GF-D8 (cell line): ENCODE data around the gene GNB2.
A peak's percentile ranks its signal among the peaks of the same experiment; 100 is the strongest.

Source experiments
- DNase-seq: peaks from one replicate; lab custom pipeline; 2025; lab: John Stamatoyannopoulos, UW

The GNB2 gene

DNA sequence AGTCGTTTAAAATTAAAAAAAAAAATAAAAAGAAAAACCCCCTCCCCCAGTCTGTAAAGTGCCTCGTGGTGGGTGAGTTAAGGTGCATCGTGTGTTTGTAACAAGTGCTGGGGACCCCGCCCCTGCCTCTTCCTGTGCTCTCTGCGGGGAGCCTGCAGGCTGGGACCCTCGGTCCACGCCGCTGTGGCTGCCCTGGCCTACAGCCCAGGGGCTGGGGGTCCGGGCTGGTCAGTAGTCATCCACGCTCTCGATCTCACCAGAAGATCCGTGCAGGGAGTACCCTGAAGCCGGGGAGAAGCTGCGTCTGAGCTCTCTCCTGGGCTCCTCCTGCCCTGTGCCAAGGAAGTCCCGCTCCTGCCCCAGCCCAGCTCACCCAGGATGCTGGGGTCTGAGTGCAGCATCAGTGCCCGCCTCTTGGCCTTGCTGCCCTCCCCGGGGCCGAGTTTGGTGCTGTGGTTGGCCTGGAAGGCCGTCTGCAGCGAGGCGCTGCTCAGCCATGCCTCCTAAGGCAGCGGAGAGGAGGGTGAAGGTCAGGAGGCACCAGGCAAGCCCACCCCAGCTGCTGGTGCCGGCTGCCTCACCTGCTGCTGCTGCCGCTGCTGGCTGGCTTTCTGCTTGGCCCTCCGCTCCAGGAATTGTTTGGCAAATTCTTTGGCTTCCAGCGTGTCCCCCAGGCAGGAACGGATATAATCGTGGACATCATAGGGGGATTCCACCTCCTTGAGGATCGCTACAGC lies 8.1 kb downstream of the GNB2 start:
- DNase-seq, result no peak

DNA sequence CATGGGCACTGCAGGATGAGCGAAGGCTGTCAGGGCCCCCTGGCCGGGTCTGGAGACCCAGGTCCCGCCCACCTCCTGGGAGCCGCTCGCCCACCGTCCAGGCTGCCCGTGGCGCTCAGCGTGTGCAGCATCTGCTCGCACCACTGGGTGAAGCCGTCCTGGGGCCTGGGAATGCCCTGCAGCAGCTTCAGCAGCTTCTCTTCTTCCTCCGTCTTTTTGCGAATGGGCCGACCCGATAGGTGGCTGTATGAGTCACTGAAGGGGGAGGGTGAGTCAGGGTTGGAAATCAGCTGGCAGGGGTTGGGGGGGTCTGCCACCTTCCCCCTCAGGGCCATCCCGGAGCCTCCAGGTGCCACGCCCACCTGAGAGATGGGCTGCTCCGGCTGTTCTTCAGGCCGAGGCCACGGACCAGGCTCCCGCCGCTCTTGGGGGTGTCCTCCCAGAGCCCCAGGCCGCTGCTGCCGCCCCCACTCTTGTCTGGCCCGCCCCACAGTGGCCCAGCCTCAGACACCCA lies 8.7 kb downstream of the GNB2 start:
- DNase-seq, result no peak

DNA sequence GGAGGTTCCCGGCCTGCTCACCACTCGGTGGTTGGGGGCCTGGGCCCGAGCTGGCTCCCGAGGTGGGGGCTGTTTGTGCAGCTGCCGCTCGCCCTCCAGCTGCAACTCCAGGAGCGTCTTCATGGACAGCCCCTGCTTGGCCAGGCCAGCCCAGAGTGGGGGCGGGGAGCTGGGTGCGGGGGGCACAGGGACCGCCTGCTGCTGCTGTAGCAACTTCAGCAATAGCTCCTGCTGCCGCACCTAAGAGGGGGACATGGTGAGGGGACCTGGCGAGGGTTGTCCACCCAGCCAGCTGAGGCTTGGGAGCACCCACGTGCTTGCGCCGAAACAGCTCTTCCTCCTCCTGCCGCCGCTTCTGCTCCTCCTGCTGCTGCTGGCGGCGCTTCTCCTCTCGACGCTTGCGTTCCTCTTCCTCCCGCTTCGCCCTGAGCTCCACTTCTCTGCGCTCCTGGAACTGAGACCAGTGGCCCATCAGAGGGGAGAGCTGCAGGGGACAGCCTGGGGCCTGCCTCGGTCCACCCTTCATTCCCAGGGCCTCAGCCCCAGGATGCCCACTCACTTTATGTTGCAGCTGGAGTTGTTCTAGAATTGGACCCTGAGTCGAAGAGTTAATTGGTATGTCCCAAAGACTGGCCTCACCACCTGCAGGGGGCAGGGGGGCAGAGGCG lies 9.6 kb downstream of the GNB2 start:
- no peak for DNase-seq

DNA sequence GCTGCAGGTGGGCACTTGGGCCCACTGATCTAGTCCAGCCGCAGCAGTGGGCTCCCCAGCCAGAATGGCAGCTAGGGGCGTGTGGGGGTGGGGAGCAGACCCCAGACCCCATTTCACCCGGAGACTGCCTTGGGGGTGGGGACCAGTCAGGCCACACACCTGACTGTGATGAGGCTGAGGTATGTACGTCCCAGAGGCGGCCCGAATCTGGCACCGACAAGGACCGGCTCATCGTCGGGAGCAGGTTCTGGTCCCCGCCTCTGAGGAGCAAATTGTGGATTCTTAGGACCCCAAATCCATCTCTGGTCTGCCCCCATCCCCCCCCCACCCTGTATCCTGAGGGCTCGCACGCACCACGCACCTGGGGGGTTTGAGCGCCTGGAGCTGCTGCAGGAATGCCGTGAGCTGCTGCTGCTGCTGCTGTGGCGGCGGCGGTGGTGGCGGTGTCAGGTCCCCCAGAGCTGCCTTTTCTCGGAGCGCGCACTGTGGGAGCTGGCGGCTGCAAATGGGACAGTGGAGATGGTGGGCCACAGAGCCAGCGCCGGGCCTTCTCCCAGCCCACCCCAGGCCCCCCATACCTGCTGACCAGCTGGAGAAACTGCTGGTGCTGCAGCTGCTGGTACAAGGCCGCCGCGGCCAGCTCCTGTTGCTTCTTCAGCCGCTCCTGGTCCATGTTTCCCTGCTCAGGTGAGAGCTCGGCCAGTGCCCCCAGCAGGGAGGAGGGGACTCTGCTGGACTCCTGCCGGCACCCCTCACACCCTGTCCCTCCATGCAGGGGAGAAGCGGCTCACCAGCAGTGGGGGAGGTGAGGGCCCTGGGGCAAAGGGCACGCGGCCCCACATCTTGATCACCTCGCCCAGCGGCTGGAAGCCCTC lies 10.4 kb downstream of the GNB2 start:
- DNase-seq, result no peak

DNA sequence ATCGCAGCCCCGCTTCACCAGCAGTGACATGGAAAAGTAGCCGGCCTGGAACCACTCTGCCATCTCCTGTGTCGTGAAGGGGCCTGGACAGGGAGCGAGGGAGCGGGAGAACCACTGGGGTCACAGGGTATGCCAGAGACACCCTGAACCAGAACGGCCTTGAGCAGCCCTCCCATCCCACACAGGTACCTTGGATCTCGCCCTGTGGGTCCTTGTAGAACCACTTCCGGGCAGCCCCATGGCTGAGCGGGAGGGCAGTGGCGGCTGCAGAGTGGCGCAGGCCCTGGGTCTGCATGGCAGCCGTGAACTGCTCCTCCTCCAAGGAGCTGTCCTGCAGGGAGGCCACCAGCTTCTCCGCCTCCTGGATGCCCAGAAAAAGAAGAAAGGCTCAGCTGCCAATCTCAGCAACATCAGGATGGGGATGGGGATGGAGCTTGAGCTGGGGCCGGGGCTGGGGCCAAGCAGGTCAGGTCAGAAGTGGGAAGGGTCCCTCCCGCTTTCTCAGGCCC lies 11.0 kb downstream of the GNB2 start:
- DNase-seq, result no peak

DNA sequence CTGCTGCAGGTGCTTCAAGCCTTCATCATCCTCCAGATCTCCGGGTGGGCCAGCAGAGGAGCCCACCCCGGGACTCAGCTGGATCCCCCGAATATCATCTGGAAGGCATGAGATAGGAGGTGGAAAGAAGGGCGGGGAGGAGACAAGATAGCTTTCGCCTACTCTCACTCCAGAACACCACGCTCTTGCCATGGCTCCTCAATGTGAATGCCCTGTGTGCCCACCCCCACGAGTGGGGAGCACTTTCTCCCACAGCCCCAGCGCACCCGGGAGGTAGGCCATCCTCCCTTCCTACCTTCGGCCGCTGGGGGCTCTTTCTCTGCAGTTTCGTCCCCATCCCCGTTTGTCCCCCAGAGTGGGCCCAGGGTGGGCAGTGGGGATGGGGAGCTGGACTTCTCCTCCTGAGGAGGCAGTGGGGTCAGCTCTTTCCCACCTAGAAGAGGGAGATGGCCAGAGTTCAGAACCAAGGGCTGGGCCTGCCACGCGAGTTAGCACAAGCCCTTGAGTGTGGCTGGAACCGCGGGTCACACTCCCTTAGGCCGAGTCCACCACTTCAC lies 11.6 kb downstream of the GNB2 start:
- DNase-seq, result no peak

DNA sequence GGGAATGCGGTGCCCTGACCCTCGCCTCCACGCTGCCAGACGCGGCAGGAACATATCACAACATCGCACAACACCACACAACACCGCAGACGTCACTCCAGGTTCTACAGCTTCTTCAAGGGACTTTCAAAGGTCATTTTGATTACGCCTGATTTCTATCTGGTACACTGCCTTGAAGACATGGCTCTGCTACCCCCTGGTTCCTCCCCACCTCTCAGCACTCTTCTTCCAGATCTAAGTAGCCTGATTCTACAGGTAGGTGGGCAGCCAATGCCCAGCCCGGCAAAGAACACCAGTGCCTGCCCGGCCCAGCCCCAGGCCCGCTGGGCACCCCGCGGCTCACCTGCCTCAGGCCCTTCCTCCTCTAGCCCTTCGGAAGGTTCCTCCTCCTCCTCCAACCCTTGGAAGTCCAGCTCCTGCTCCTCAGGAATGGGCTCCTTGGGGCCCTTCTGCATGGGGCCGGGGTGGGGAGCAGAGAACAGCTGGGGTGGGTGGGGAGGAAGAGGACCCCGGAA lies 12.1 kb downstream of the GNB2 start:
- no peak for DNase-seq

DNA sequence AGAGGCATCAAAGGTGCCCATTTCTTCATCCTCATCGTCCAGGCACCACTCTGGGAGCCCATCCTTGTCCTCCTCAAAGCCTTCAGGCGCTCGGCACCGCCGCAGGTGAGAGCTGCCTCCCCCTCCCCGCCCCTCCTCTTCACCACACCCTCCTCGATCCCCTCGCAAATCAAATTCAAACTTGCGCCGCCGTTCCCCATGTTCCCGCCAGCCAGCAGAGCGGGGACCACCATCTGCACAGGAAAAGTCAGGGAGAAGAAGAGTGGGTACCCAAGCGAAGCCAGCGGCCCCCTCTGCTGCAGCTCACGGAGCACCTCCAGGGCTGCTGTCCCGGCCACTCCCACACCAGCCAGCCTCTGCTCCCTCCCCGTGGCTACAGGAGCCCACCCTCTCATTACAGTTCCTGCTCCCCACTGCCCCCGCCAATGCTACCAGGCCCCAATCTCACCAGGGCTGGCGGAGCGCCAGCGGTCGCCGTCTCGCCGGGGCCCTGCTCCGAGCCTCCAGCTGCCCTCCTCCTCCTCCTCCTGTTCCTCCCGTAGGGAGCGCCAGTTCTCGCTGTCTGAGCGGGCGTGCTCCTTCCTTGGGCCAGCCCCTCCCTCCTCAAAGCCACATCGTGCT lies 12.8 kb downstream of the GNB2 start:
- DNase-seq, result no peak

DNA sequence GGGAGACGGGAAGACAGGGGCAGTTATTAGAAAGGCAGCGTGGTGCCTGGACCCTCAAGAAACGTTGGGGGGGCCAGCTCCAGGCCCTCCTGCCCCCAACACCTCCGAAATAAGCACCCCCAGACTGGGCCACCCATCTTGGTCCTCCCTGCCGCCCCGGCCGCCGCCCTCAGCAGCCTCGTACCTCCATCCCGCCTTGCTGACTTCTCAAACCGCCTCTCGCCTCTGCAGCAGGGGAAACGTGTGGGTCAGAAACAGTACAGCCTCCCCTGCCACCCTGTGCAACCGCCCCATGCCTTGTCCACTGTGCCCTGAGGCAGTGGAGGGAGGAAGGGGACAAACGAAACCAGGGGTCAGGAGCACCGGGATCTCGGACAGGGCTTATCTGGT lies 13.3 kb downstream of the GNB2 start:
- DNase-seq, result no peak

DNA sequence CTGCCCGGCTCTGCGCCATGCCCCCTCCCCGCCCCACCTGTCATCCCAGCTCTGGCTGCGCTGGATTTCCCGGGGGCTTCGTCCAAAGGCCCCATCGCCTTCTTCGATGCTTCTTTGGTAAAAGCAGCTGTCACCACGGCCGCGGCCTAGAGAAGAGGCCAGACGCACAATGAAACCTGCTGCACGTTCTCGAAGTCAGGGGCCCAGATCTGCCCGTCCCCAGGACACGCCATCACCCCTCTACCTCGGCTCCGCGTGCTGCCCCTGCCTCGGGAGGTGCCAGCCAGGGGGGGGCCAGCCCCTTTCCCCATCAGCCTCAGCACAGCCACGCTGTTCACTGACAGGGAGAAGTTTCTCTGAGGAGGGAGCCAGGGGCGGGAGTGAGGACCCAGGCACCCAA lies 13.7 kb downstream of the GNB2 start:
- DNase-seq, result no peak

DNA sequence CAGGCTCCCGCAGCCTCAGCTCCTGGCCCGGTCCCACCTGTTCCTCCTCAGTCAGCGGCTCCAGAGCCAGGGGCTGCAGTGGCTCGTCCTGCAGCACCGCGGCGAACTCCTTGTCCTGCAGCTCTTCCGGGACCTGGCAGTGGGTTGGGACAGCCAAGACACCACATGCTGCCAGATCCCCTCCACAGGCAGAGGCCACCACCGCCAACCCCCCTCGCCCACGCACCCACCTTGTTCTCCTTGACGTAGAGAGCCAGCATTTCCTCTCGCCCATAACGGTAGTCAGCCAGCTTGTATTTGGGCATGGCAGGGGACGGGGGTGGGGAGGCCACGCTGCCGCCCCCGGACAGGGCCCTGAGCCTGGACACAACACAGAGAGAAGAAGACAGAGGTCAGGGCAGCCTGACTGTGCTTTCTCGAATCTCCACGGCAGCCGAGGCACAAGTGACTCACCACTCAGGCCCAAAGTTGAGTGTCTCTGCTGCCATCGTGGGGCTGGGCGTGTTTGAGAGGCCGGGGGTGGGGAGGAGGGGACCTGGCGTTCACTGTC lies 14.3 kb downstream of the GNB2 start:
- no peak for DNase-seq

DNA sequence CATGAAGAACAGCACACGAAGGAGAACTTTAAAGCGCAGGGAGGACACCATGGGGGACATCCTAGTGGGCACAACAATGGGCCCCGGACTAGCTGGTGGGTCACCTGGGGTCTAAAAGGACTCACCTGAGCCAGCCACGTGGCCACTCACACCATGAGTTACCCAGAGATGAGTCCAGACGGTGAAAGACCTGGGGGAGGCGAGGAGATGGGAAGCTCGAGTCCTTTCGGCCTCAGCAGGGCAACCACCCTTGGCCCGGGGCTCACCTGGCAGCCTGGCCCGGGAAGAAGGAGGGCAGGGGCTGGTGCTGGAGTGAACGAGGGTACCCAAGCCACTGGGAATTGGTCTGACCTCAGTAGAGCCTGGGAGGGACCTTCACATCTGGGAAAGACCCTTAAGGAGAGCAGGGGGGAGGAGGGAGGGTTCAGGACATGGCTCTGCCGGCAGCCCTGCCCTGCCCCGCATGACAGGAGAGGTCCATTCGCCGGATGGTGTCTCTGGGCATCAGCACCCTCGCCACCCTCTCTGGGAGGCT lies 14.9 kb downstream of the GNB2 start:
- no peak for DNase-seq

DNA sequence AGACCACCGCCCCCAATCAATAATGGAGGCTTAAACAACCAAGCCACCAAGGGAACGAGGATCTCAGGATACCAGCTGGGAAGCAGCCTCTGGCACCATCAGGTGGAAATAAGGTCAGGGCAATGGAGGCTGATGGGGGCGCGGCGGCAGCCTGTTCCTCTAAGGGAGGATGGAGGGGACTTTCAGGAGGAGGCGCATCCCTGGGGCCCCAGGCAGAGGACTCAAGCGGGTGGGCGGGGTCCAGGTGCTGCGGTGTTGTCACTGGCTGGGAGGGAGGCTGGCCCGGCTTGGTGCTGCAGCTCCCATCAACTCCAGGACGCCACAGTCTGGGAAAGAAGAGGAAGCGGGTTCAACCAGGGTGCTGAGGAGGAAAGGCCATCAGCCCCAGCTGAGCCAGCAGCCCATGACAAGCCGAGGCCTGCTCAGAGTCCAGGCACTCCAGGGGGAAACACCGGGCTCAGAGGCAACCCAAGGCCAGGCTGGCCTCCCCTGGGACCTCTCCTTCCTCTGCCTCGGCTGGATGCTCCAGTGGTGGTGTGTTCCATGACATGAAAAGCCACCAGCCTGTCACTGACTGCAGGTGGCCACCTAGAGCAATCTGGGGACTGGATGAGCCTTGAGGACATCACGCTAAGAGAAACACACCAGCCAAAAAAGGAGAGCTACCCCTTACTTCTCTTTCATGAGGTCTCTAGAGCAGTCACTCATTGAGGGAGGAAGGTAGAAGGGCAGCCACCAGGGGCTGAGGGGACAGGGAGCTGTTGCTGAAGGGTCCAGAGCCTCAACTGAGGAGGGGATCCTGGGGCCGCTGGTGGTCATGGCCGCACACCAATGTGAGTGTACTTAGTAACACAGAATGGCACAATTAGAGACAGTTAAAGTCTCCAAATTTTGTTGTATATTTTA lies 15.9 kb downstream of the GNB2 start:
- no peak for DNase-seq

DNA sequence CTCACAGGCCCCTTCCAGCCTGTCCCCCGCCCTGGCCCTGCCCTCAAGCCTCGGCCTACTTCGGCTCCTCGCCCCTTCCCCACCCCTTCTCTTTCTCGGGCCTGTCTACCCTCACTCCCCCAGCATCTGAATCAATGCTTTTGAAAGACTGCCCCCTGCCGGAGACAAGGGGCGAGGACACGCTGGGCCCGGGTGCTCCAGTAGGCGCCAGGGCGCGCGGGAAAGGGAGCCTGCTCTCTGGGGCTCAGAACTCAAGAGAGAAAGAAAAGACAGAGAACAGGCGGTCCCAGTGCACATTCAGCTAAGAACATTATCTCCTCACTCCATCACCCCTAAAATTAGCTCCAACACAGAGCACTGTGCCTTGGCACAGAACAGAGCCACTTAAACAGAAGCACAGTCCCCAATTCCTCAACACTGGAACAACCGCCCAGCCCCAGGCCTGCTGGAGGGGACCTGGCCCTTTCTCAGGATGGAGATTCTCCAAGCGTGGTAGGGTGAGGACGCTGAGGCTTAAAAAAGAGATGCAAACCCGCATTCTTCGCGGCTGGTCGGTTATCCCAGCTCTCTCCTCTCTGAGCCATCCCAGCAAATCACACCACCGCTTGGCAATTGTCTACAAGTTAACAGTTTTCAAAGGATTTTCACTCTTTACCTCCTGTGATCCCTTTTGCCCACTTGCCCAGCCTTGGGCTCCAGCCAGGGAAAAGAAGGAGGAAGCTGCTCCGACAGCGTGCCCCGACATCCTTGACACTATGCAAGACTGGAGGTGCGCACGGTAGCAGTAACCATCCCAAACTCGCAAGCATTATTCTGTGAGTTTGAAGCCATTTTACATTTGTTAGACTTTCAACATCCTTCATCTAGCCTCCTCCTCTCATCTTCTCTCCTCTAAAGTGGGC lies 18.4 kb downstream of the GNB2 start:
- DNase-seq, result peak; percentile 48

DNA sequence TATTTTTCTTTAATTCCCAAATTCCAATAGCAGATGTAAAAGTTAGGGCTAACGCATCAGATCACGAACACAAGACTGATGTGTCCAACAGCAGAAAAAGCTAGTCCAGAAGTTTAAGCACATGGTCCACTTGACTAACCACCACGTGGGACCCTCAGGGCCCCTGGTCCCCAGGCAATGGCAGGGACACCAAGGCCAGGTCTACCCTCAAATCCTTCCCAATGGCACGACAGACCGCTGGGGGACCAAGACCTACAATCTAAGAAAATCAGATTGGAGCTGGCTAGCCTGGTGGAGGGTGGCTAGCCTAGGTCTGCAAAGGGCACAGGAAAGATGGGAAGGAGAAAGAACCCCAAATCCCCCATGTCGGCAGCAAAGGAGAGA lies 19.0 kb downstream of the GNB2 start:
- no peak for DNase-seq

DNA sequence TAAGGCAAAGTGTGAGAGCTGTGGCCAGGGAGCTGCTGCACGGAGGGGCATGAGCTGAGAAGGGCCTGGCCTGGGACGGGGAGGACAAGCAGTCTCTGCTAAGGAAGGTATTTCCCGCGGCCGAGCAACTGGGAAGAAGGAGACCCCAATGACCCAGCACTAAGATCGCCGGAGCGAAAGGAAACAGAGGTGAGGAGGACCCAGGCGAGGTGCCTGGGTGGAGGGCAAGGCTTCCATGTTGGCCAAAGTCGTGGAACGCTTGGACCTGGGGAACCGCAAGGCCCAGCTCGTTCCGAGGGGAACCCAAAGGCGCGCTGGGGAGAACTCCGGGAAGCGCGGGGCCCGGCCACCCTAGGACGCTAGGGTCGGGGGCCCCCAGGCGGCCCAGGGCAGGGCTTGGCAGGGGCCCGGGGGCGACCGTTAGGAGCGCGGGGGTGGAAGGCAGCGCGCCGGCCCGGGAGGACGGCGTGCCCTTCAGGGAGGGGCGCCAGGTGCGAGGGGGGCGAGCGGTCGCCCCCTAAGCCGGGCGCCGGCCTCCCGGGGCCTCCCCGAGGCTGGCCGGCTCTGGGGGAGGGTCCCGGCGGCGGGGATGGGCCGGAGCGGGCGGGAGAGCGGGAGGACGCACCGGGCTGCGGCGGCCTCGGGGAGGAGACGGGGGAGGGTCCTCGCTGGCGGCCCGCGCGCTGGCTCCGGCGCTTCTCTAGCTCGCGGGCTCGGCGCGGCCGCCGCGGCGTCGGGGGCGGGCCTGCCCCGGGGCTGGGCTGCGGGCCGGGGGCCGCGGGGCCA lies 20.0 kb downstream of the GNB2 start:
- no peak for DNase-seq

DNA sequence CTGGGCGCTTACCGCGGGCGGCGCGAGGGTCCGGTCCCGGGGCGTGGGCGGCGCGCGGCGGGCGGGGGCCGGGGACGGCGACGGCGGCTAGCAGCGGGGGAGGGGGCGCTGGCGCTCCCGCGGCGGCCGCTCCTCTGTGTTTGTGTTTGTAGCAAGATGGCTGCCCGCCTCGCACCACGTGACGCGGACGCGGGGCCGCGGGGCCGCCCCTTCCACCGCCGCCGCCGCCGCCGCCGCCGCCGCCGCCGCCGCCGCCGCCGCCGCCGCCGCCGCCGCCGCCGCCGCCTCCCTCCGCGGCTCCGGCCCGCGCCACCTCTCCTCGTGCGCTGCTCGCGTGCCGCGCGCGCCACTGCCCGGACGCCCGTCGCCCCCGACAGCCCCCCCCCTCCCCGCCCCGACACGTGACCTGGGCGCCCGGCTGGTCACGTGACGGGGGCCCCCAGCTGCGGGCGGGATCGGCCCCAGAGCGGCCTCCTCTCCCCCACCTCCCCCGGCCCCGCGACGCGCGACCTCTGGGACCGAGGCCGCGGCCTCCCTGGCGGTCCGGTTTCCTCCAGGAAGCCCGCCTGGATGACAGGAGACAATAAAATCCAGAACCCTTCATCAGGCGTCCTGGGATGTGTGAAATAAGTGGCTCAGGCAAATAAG lies 20.7 kb downstream of the GNB2 start, which contains the start of gene GIGYF1:
Gene GIGYF1 (minus strand): TSS at position 153 of the 648 bp plus-strand sequence. CDS start 6,012 bp downstream, outside the sequence.
- DNase-seq, result no peak
